CD4-positive, alpha-beta memory T cell (primary cell): ENCODE results near the gene COL18A1. TPM values are rescaled to one million over a fixed set of nuclear protein-coding genes. Genes with fewer than 3 reads are reported as not detected.
A peak's percentile ranks its signal among the peaks of the same experiment; 100 is the strongest.
"Not testable (repeated sequence)": the region's sequence is repeated elsewhere in the genome, so short reads cannot be mapped to it uniquely, and the experiment has no call there.

Experiments
- CTCF ChIA-PET: fragments of 350-600 bp; sonication (Branson Sonifier 250); formaldehyde crosslinking; loops from one replicate; lab custom pipeline; 2021; ENCODE audit warnings: inconsistent platforms; ENCODE audit not compliant: partially characterized antibody; lab: Charles Lee
- POLR2A ChIA-PET: fragments of 350-600 bp; sonication (Branson Sonifier 250); formaldehyde crosslinking; loops from one replicate; lab custom pipeline; 2021; ENCODE audit not compliant: partially characterized antibody; lab: Charles Lee
- DNase-seq, 5 donors: peaks; one replicate each; pipeline versions ENCODE4 v3.0.0 to v3.0.0-alpha.2; 2020 to 2022; ENCODE audit warnings: mixed read lengths in 1 of 5
- H3K27ac ChIP-seq: one replicate; pipeline ENCODE4 v1.7.0; 2013; ENCODE audit warnings: low read depth, low read length
- H3K27me3 ChIP-seq: 2 replicates; pipeline ENCODE4 v1.7.0; 2013; ENCODE audit warnings: mild to moderate bottlenecking, low read length, moderate library complexity; ENCODE audit not compliant: insufficient read depth
- H3K36me3 ChIP-seq: 2 replicates; pipeline ENCODE4 v1.7.0; 2013; ENCODE audit warnings: mild to moderate bottlenecking, low read length, moderate library complexity; ENCODE audit not compliant: insufficient read depth
- H3K4me1 ChIP-seq: 2 replicates; pipeline ENCODE4 v1.7.0; 2013; ENCODE audit warnings: mild to moderate bottlenecking, low read length, moderate library complexity; ENCODE audit not compliant: insufficient read depth
- H3K4me3 ChIP-seq, 2 donors: one replicate each; pipeline ENCODE4 v1.7.0; 2013; ENCODE audit warnings: low read length in 2 of 2, mild to moderate bottlenecking in 1 of 2
- H3K9me3 ChIP-seq, 2 donors: one replicate each; pipeline ENCODE4 v1.7.0; 2013; ENCODE audit warnings: low read length in 2 of 2, control low read depth in 1 of 2; ENCODE audit not compliant: control insufficient read depth in 1 of 2
- H3K27ac Mint-ChIP-seq, 7 donors: one replicate each; pipeline ENCODE4 v1.8.0; 2020 to 2021; ENCODE audit warnings: mixed read lengths in 7 of 7, mild to moderate bottlenecking in 6 of 7, inconsistent platforms in 3 of 7, moderate library complexity in 3 of 7
- H3K27me3 Mint-ChIP-seq, 2 donors: one replicate each; pipeline ENCODE4 v1.8.0; 2020 to 2021; ENCODE audit warnings: mixed read lengths in 2 of 2
- H3K36me3 Mint-ChIP-seq, 2 donors: one replicate each; pipeline ENCODE4 v1.8.0; 2020 to 2021; ENCODE audit warnings: mixed read lengths in 2 of 2, inconsistent platforms in 1 of 2, mild to moderate bottlenecking in 1 of 2
- H3K4me1 Mint-ChIP-seq, 4 donors: one replicate each; pipeline ENCODE4 v1.8.0; 2020 to 2021; ENCODE audit warnings: mixed read lengths in 4 of 4, mild to moderate bottlenecking in 1 of 4
- H3K4me3 Mint-ChIP-seq, 8 donors: one replicate each; pipeline ENCODE4 v1.8.0; 2020 to 2021; ENCODE audit warnings: mixed read lengths in 8 of 8, mild to moderate bottlenecking in 7 of 8, moderate library complexity in 6 of 8, inconsistent platforms in 3 of 8
- H3K9me3 Mint-ChIP-seq, 8 donors: one replicate each; pipeline ENCODE4 v1.8.0; 2020 to 2021; ENCODE audit warnings: mixed read lengths in 8 of 8, mild to moderate bottlenecking in 5 of 8, inconsistent platforms in 3 of 8, moderate library complexity in 1 of 8
- intact Hi-C: fragments of 100-400 bp; cut with micrococcal nuclease; formaldehyde crosslinking; loops from one replicate; pipeline ENCODE4 v1.15.1; 2023
- polyA plus RNA-seq, 2 donors: library from polyadenylated mRNA; unstranded; fragments of 300-500 nt; fragmentation: Illumina TruSeq; gene quantifications; one replicate each; pipeline ENCODE4 v1.2.3, GENCODE V29; 2021
- total RNA-seq, 2 experiments: library from RNA; stranded (reverse); gene quantifications; one replicate each; pipeline ENCODE4 v1.2.3, GENCODE V29; 2021

The COL18A1 gene
- total and polyA plus RNA-seq, 4 experiments from 2014 or later: 0.43 to 4.5 (median 3.8) TPM

DNA sequence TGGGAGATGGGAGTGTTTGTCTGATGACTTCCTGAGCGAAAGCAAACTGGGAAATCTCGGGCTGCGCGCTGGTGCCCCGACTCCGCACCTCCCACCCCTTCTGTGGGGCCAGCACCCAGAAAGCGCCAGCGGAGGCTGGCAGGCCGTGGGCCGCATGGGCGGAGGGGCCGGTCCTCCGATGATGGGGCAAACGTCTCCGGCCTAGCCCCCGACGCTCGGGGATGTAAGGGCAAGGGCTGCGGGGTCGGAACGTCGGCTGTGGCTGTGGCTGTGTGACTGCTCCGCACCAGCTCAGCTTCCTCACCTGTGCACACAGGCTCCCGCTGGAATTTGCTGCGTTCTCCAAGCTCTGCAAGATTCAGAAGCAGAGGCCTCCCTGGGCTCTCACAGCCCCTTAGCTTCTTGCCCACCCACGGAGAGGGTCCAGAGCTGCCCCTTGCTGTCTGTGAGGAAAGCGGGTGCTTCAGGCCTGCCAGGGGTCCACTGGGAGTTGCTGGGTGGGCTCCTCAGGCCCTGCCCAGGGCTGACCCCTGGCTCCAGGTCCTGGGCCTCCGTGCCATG lies 35.0 kb downstream of the COL18A1 start:
- Histone ChIP-seq H3K4me1 (peaks cover 10% of the 10 kb centered on the region), H3K27me3 (no peaks in the 10 kb centered on the region), H3K9me3 (no peaks in the 10 kb centered on the region), H3K27ac (no peak overlapping the region), H3K36me3 (no peaks in the 10 kb centered on the region), H3K4me3 (no peak overlapping the region)
- no peak overlapping the region for H3K4me3 Mint-ChIP-seq
- H3K36me3 Mint-ChIP-seq: no peaks in the 10 kb centered on the region
- CTCF ChIA-PET: interaction anchor here (0.7 to 1.7 kb wide), 7 partner anchors 147 to 476 kb away, joined by 3 to 9 read pairs (median 4); no protein-coding TSS in a partner anchor
- peak in 1 of 5 donors; percentile 19 for DNase-seq
- no peak overlapping the region for H3K27ac Mint-ChIP-seq
- no peaks in the 10 kb centered on the region for H3K9me3 Mint-ChIP-seq
- POLR2A ChIA-PET: interaction anchor here (0.8 kb wide), 1 partner anchor 138 kb away, joined by 3 read pairs; no protein-coding TSS in a partner anchor
- peaks cover 2 to 12% (median 6%) of the 10 kb centered on the region in 4 donors for H3K4me1 Mint-ChIP-seq
- intact Hi-C loops: loop anchor here (1.0 kb wide), 3 partner anchors 288 to 491 kb away; no protein-coding TSS in a partner anchor
- H3K27me3 Mint-ChIP-seq: peaks cover 1 to 7% of the 10 kb centered on the region in 2 donors

DNA sequence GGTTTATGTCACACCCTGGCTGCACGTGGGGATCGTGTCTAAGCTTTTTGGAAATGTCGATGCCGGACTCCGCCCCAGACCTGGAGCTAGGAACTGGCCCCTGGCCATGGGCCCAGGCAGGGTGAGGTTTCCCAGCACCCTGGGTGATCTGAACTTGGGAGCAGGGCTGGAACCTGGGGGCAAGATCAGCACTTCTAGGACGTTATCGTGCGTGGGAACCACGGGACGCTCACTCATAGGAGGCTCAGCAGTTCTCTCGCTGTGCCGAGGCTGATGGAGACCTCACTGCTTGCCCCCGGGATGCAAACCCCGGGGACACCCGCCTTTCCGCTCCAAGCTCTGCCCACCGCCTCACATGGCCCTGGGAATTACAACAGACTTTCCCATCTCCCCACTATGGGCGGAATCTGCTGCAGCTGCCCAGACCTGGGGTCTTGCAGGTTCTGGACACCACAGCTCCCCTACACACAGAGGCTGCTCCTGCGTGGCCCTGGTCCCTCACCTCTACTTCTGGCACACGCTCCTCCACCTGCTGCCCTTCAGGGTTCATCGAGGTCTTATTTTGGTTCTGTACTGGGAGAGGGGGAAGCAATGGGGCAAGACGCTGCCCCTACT lies 35.9 kb downstream of the COL18A1 start:
- CTCF ChIA-PET: interaction anchor here (1.1 to 1.7 kb wide), 4 partner anchors 148 to 379 kb away, joined by 3 to 8 read pairs (median 5); no protein-coding TSS in a partner anchor

DNA sequence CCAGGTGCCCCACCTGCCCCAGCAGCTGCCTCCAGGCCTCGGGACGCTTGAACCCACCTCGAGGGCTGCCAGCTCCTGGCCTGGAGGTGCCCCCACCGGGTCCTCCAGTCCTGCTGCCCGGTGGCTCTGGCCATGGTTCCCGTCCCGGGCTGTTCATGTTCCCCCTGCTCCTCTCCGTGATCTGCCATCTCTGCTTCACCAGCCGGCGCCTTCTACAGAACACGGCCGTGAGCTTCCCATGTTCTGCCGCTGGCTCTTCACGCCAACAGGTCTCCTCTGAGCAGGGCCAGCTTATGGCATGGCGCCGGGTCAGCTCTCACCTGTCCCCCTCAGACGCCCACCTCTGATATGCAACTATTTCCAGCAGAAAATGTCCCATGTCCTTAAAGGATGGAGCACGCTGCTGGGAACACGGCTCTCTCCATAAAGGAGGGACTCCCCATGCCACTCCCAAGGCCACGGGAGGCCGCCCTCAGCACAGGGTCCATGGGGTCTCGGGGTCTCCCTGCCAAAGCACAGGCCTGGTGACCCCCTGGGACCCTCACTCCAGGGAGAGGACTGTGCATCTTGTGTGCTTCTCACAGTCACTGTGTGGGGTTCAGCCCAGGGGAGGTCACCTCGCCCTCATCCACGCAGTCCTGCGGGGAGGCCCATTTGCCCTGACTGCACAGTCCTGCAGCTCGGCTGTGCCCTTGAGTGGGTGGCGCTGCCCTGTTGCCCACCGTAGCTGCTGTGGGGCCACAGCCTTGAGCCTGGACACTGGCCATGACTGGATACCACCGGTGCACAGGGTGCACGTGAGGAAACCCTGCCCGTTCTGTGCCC lies 36.7 kb downstream of the COL18A1 start:
- peaks cover 2 to 12% (median 6%) of the 10 kb centered on the region in 4 donors for H3K4me1 Mint-ChIP-seq
- H3K4me3 Mint-ChIP-seq: no peak overlapping the region
- peak overlapping the region in 1 of 7 donors; percentile 15 for H3K27ac Mint-ChIP-seq
- ChIA-PET CTCF (interaction anchor here (1.5 to 1.7 kb wide), 2 partner anchors 149 to 301 kb away, joined by 6 to 8 read pairs; no protein-coding TSS in a partner anchor), POLR2A (no interaction called here)
- H3K27ac ChIP-seq: no peak overlapping the region
- H3K9me3 Mint-ChIP-seq: peaks cover 0 to 6% (median 0%) of the 10 kb centered on the region in 8 donors
- H3K27me3 Mint-ChIP-seq: peaks cover 5 to 9% of the 10 kb centered on the region in 2 donors
- peak in 1 of 5 donors; percentile 30 for DNase-seq
- H3K36me3 Mint-ChIP-seq: no peaks in the 10 kb centered on the region
- intact Hi-C loops: no loop called here
- H3K36me3 ChIP-seq: no peaks in the 10 kb centered on the region
- no peaks in the 10 kb centered on the region for H3K9me3 ChIP-seq
- H3K4me1 ChIP-seq: peaks cover 10% of the 10 kb centered on the region
- H3K4me3 ChIP-seq: no peak overlapping the region
- H3K27me3 ChIP-seq: no peaks in the 10 kb centered on the region

More for the DNA sequence above, 35.9 kb downstream of the COL18A1 start:
- Histone ChIP-seq H3K4me1 (peaks cover 10% of the 10 kb centered on the region), H3K4me3 (no peak overlapping the region), H3K9me3 (no peaks in the 10 kb centered on the region), H3K27me3 (no peaks in the 10 kb centered on the region), H3K36me3 (no peaks in the 10 kb centered on the region), H3K27ac (no peak overlapping the region)
- no peaks in the 10 kb centered on the region for H3K36me3 Mint-ChIP-seq
- H3K9me3 Mint-ChIP-seq: no peaks in the 10 kb centered on the region
- peak in 1 of 5 donors; percentile 29 for DNase-seq
- H3K4me1 Mint-ChIP-seq: peaks cover 2 to 12% (median 6%) of the 10 kb centered on the region in 4 donors
- intact Hi-C loops: no loop called here
- peak overlapping the region in 1 of 7 donors; percentile 22 for H3K27ac Mint-ChIP-seq
- peaks cover 5 to 9% of the 10 kb centered on the region in 2 donors for H3K27me3 Mint-ChIP-seq
- no peak overlapping the region for H3K4me3 Mint-ChIP-seq
- POLR2A ChIA-PET: no interaction called here

DNA sequence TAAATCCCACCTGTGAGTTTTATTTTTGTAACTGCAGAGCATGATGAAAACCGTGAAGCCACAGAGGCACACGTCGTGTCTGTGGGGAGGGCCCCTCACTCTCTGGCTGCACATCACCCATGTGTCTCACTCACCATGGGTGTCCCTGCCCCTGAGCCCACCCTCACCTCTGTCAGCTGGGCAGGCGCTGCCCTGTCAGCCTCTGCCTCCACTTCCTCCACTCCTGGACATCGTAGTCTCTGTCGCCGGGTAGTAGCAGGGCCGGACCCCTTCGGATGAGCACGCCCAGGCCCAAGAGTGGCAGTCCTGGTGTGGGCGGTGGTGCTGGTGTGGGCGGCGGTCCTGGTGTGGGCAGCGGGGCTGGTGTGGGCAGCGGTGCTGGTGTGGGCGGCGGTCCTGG lies 37.3 kb downstream of the COL18A1 start:
- intact Hi-C loops: no loop called here
- DNase-seq: peak in 1 of 5 donors; percentile 27
- Histone ChIP-seq H3K4me3 (no peak overlapping the region), H3K27ac (no peak overlapping the region), H3K9me3 (no peaks in the 10 kb centered on the region), H3K27me3 (no peaks in the 10 kb centered on the region), H3K36me3 (no peaks in the 10 kb centered on the region), H3K4me1 (peaks cover 10% of the 10 kb centered on the region)
- Mint-ChIP-seq H3K27me3 (peaks cover 5 to 9% of the 10 kb centered on the region in 2 donors), H3K4me3 (no peak overlapping the region), H3K9me3 (peaks cover 0 to 8% (median 1%) of the 10 kb centered on the region in 8 donors), H3K4me1 (peaks cover 2 to 12% (median 6%) of the 10 kb centered on the region in 4 donors), H3K27ac (no peak overlapping the region), H3K36me3 (no peaks in the 10 kb centered on the region)
- CTCF ChIA-PET: no interaction called here
- POLR2A ChIA-PET: no interaction called here

DNA sequence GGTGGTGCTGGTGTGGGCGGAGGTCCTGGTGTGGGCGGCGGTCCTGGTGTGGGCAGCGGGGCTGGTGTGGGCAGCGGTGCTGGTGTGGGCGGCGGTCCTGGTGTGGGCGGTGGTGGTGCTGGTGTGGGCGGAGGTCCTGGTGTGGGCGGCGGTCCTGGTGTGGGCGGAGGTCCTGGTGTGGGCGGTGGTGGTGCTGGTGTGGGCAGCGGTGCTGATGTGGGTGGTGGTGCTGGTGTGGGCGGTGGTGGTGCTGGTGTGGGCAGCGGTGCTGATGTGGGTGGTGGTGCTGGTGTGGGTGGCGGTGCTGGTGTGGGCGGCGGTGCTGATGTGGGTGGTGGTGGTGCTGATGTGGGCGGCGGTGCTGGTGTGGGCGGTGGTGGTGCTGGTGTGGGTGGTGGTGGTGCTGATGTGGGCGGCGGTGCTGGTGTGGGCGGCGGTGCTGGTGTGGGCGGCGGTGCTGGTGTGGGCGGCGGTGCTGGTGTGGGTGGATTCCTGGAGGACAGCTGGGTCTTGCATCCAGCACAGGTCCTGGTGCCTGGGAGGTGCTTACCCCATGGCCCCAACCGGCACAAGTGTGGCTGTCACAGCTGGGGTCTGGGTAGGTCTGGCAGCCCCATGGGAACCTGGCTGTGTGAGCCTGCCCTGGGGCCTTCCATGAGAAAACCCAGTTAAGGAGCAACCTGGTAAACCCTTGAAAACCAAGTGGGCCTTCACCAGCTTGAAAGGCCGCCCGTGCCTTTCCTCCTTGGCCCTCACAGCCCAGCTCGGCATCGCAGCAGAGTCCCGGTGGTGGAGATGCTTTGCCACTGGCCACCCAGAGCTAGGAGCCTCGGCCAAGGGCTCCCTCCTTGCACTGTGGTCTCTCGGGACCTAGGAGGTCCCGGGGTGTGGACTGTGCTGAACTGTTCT lies 38.0 kb downstream of the COL18A1 start:
- peak in 1 of 5 donors; percentile 24 for DNase-seq
- H3K27me3 Mint-ChIP-seq: peaks cover 5 to 12% of the 10 kb centered on the region in 2 donors
- H3K27ac Mint-ChIP-seq, H3K9me3 Mint-ChIP-seq, CTCF ChIA-PET, H3K27ac ChIP-seq, H3K4me1 ChIP-seq, H3K36me3 ChIP-seq, POLR2A ChIA-PET, intact Hi-C loops, H3K4me3 ChIP-seq, H3K9me3 ChIP-seq, H3K27me3 ChIP-seq, H3K4me3 Mint-ChIP-seq, H3K36me3 Mint-ChIP-seq: not testable (repeated sequence)
- peaks cover 2 to 12% (median 6%) of the 10 kb centered on the region in 4 donors for H3K4me1 Mint-ChIP-seq

DNA sequence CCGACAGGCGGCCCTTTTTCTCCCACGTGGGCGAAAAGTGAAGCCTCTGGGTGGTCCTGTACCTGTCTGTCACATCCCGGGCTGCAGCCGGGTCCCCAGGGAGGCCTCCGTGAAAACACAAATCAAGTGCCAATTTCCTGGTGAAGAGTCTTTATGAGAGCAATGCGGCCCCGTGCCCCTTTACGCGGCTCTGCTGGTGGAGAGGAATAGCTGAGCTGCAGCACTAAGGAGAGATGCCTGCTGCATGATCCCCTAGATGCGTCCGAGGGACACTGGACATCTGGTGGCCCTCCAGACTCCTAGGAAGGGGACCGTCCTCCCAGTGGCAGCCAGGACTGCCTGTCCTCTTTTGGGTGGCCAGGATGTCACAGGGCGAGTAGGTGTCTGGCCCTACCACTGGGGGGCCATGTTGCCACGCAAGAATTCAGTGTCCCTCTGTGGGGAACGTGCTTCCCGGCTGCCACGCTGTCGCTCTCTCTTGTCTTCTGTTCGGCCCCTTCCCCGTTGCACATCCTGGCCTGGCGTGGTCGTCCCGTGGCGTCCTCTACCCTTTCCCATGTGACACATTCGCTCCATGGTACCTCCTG lies 38.7 kb downstream of the COL18A1 start:
- Histone ChIP-seq H3K27ac (no peak overlapping the region), H3K4me1 (peaks cover 6% of the 10 kb centered on the region), H3K9me3 (no peaks in the 10 kb centered on the region), H3K27me3 (no peaks in the 10 kb centered on the region), H3K4me3 (no peak overlapping the region), H3K36me3 (no peaks in the 10 kb centered on the region)
- ChIA-PET POLR2A (no interaction called here), CTCF (no interaction called here)
- intact Hi-C loops: no loop called here
- DNase-seq: peak in 1 of 5 donors; percentile 37
- no peak overlapping the region for H3K27ac Mint-ChIP-seq
- peaks cover 0 to 8% (median 1%) of the 10 kb centered on the region in 8 donors for H3K9me3 Mint-ChIP-seq
- no peaks in the 10 kb centered on the region for H3K36me3 Mint-ChIP-seq
- H3K4me1 Mint-ChIP-seq: peaks cover 2 to 10% (median 6%) of the 10 kb centered on the region in 4 donors
- peaks cover 7 to 16% of the 10 kb centered on the region in 2 donors for H3K27me3 Mint-ChIP-seq
- H3K4me3 Mint-ChIP-seq: no peak overlapping the region
